HUES6 (cell line): ENCODE measurements around the gene MAGED2.

Experiments used
- H3K27ac ChIP-seq: 2 replicates; pipeline ENCODE4 v1.7.0; 2013; ENCODE audit warnings: low read depth, mild to moderate bottlenecking, low read length, inconsistent platforms
- H3K27me3 ChIP-seq: 2 replicates; pipeline ENCODE4 v1.6.1; 2013; ENCODE audit warnings: low read length; ENCODE audit not compliant: control insufficient read depth, insufficient read depth
- H3K36me3 ChIP-seq: 2 replicates; pipeline ENCODE4 v1.6.1; 2013; ENCODE audit warnings: low read length; ENCODE audit not compliant: control insufficient read depth, insufficient read depth
- H3K4me1 ChIP-seq: 2 replicates; pipeline ENCODE4 v1.6.1; 2013; ENCODE audit warnings: low read length; ENCODE audit not compliant: control insufficient read depth, insufficient read depth
- H3K4me3 ChIP-seq: 2 replicates; pipeline ENCODE4 v1.5.1; 2013; ENCODE audit warnings: low read depth, low read length
- H3K9ac ChIP-seq: one replicate; pipeline ENCODE4 v1.6.1; 2013; ENCODE audit warnings: mild to moderate bottlenecking, low read length
- H3K9me3 ChIP-seq: 2 replicates; pipeline ENCODE4 v1.6.1; 2013; ENCODE audit warnings: low read depth, low read length; ENCODE audit not compliant: control insufficient read depth, insufficient read depth

Gene MAGED2

DNA sequence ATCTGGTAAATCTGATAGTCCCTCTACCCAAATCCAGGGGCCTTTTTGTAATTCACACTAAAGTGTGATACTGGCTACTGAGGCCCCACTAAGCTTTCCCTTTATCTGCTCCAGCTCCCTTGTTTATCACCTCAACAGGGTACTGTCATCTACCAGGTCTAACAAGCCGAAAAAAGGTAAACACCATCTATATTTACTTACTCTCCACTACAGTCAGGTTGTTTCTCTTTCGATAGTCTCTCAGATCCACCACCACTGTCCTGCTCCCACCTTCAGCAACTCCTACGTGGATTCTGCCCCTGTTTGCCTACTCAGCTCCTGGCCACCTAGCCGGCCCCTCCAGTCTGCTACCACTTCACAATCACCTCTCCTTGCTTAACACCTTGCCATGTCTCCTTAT lies 12.8 kb upstream of the MAGED2 start:
- no peak overlapping the region for H3K9ac ChIP-seq
- H3K27me3 ChIP-seq, result no peaks in the 10 kb centered on the region
- peaks cover 10% of the 10 kb centered on the region; the same call in 1 of the 2 replicates for H3K9me3 ChIP-seq
- no peak overlapping the region for H3K27ac ChIP-seq
- no peaks in the 10 kb centered on the region for H3K4me1 ChIP-seq
- H3K36me3 ChIP-seq, result no peaks in the 10 kb centered on the region
- no peak overlapping the region for H3K4me3 ChIP-seq

DNA sequence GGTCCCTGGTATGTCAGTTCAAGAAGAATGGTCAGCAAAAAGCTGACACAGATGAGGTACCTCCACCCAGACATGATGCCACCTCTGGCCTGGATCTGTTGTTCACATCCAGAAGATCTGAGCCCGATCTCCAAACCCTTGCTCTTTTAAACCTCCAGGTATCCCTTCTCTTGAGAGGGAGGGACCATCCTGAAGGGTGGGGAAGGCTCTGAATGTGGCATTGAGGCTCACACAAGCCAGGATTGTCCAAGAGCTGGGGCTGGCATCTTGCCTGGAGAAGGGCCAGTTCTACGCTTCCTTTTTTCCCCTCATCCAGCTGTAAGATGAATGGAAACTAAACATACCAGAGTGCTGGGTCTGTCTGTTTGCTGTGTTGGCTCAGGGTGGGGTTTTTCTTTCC lies 9.4 kb upstream of the MAGED2 start, which contains the start of gene ITIH6:
Gene ITIH6, minus strand, starts transcription at position 119 of the 400 bp plus-strand sequence. Its CDS starts 45 bp downstream, at position 74.
- Histone ChIP-seq H3K4me3 (no peak within 1 kb of the TSS), H3K4me1 (no peaks in the 10 kb centered on the region), H3K36me3 (no peaks in the 10 kb centered on the region), H3K9me3 (peaks cover 2% of the 10 kb centered on the region; the same call in 1 of the 2 replicates), H3K27ac (no peak within 1 kb of the TSS), H3K9ac (no peak within 1 kb of the TSS), H3K27me3 (no peaks in the 10 kb centered on the region)

GRCh38 chrX:54799046-54799445 lies 8.5 kb upstream of the MAGED2 start:
- Histone ChIP-seq H3K4me3 (no peak overlapping the region), H3K27ac (no peak overlapping the region), H3K27me3 (no peaks in the 10 kb centered on the region), H3K36me3 (no peaks in the 10 kb centered on the region), H3K4me1 (peaks cover 5% of the 10 kb centered on the region), H3K9me3 (peaks cover 5% of the 10 kb centered on the region; the same call in 1 of the 2 replicates), H3K9ac (no peak overlapping the region)

- H3K9ac ChIP-seq, result peak overlapping the region; percentile 92
- peaks cover 24% of the 10 kb centered on the region for H3K4me1 ChIP-seq
- H3K9me3 ChIP-seq, result peaks cover 6% of the 10 kb centered on the region; the same call in 1 of the 2 replicates
- peaks cover 37% of the 10 kb centered on the region for H3K36me3 ChIP-seq
- peak overlapping the region; percentile 69; the same call in 1 of the 2 replicates for H3K27ac ChIP-seq
- H3K27me3 ChIP-seq, result no peaks in the 10 kb centered on the region
- peak overlapping the region; percentile 91 for H3K4me3 ChIP-seq
Measured at GRCh38 chrX:54808109-54808604, 612 bp downstream of the MAGED2 start.

DNA sequence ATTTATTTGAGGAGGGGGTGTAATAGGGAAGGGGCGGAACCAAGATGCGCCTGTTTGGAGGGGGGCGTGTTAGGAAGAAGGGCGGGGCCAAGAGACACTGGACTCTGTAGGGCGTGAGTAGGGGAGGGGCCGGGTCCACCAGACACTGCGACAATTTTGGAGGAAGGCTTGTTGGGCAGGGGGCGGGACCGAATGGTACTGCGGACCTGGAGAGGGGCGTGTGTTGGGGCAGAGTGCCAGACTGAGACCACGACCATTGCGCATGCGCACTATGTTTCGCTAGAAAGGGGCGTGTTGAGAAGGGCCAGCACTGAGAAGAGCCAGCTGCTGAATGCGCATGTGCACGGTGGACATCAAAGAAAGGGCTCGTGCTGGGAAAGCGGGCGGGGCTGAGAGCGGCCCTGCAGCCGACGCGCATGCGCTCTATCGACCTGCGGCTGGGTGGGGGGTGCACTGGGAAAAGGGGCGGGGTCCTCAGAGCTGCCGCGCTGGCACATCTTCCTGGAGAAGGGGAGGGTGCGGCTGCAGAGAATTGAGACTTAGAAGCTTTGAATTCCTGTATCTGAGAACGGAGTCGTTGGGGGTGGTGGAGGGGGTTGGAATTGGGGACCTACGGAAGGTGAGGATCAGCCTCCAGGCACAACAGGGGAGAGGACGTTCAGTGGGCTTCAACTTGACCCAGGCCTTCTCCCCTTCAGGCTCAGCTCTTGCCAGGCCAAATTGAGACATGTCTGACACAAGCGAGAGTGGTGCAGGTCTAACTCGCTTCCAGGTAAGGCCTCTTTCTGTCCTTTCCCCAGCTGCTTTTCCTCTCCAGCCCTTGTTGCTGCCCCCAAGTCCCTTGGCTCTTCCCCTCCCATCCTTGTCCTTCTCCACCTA lies 1.3 kb downstream of the MAGED2 start:
- peak overlapping the region; percentile 91 for H3K4me3 ChIP-seq
- peaks cover 21% of the 10 kb centered on the region for H3K4me1 ChIP-seq
- H3K9me3 ChIP-seq, result peaks cover 4% of the 10 kb centered on the region; the same call in 1 of the 2 replicates
- peaks cover 44% of the 10 kb centered on the region for H3K36me3 ChIP-seq
- peak overlapping the region; percentile 92 for H3K9ac ChIP-seq
- peak overlapping the region; percentile 69; the same call in 1 of the 2 replicates for H3K27ac ChIP-seq
- no peaks in the 10 kb centered on the region for H3K27me3 ChIP-seq

DNA sequence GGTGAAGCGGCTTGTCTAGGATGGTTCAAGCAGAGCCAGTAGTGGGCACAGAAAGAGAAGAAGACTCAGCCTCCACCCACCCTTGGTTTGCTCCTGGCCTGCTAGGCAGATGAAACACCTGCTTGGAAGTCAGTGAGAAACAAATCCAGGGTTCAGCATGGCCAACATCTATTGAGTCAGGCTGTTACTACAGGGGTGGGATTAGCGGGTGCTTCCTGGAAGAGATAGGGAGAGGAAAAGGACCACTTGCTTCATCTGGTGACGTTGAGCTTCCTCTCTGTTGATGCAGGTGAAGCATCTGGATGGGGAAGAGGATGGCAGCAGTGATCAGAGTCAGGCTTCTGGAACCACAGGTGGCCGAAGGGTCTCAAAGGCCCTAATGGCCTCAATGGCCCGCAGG lies 3.0 kb downstream of the MAGED2 start:
- Histone ChIP-seq H3K36me3 (peaks cover 61% of the 10 kb centered on the region), H3K4me3 (no peak overlapping the region)

GRCh38 chrX:54811301-54811885 lies 3.8 kb downstream of the MAGED2 start:
- peaks cover 69% of the 10 kb centered on the region for H3K36me3 ChIP-seq

More for the DNA sequence above, 3.0 kb downstream of the MAGED2 start:
- Histone ChIP-seq H3K9me3 (peaks cover 11% of the 10 kb centered on the region; the same call in 1 of the 2 replicates), H3K9ac (no peak overlapping the region), H3K27ac (no peak overlapping the region), H3K27me3 (no peaks in the 10 kb centered on the region), H3K4me1 (peaks cover 12% of the 10 kb centered on the region; the same call in 1 of the 2 replicates)

GRCh38 chrX:54812306-54812705 lies 4.8 kb downstream of the MAGED2 start:
- Histone ChIP-seq H3K9me3 (peaks cover 8% of the 10 kb centered on the region; the same call in 1 of the 2 replicates), H3K36me3 (peaks cover 70% of the 10 kb centered on the region), H3K4me1 (peaks cover 8% of the 10 kb centered on the region; the same call in 1 of the 2 replicates), H3K27ac (no peak overlapping the region), H3K4me3 (no peak overlapping the region), H3K27me3 (no peaks in the 10 kb centered on the region), H3K9ac (no peak overlapping the region)

More at GRCh38 chrX:54811301-54811885, 3.8 kb downstream of the MAGED2 start:
- Histone ChIP-seq H3K9ac (no peak overlapping the region), H3K9me3 (peaks cover 8% of the 10 kb centered on the region; the same call in 1 of the 2 replicates), H3K4me3 (no peak overlapping the region), H3K27me3 (no peaks in the 10 kb centered on the region), H3K27ac (no peak overlapping the region), H3K4me1 (peaks cover 12% of the 10 kb centered on the region; the same call in 1 of the 2 replicates)

GRCh38 chrX:54817220-54817820 lies 9.8 kb downstream of the MAGED2 start:
- no peak overlapping the region for H3K9ac ChIP-seq
- no peak overlapping the region for H3K27ac ChIP-seq
- H3K9me3 ChIP-seq, result peaks cover 14% of the 10 kb centered on the region; the same call in 1 of the 2 replicates
- peaks cover 41% of the 10 kb centered on the region for H3K36me3 ChIP-seq
- no peaks in the 10 kb centered on the region for H3K27me3 ChIP-seq
- no peaks in the 10 kb centered on the region for H3K4me1 ChIP-seq
- no peak overlapping the region for H3K4me3 ChIP-seq

- no peaks in the 10 kb centered on the region for H3K27me3 ChIP-seq
- no peak overlapping the region for H3K4me3 ChIP-seq
- H3K27ac ChIP-seq, result no peak overlapping the region
- H3K4me1 ChIP-seq, result no peaks in the 10 kb centered on the region
- no peak overlapping the region for H3K9ac ChIP-seq
- peaks cover 14% of the 10 kb centered on the region; the same call in 1 of the 2 replicates for H3K9me3 ChIP-seq
- H3K36me3 ChIP-seq, result peaks cover 32% of the 10 kb centered on the region
Measured at GRCh38 chrX:54818221-54818620, 10.7 kb downstream of the MAGED2 start.
